ENCODE results near the gene SYTL5.

Gene SYTL5

GRCh38 chrX:38108364-38108763 is 102.0 kb downstream of the SYTL5 start:
- Histone ChIP-seq H3K18ac (ENCODE audit: low read depth in 1 of 2, low read length in 2 of 2) (no peak overlapping the region), H3K4ac (ENCODE audit: low read depth in 1 of 2, low read length in 2 of 2) (no peak overlapping the region), H2BK5ac (ENCODE audit: low read depth, low read length, poor library complexity, severe bottlenecking) (no peak overlapping the region), H3K14ac (ENCODE audit: low read length in 2 of 2) (no peak overlapping the region), H3K4me1 (ENCODE audit: control insufficient read depth, insufficient read depth, low read depth, low read length) (no peaks in the 10 kb centered on the region), H3K9ac (ENCODE audit: low read length) (no peak overlapping the region), H4K91ac (ENCODE audit: low read length) (no peak overlapping the region), H2AK5ac (ENCODE audit: low read length, severe bottlenecking) (no peak overlapping the region), H2BK15ac (ENCODE audit: low read depth, poor library complexity, severe bottlenecking) (no peak overlapping the region), H3K4me2 (ENCODE audit: low read length, poor library complexity, severe bottlenecking) (no peak overlapping the region), H3K27me3 (ENCODE audit: control insufficient read depth in 1 of 2, insufficient read depth in 1 of 2, low read length in 2 of 2) (peaks cover 0 to 6% of the 10 kb centered on the region in 2 experiments), H2BK120ac (ENCODE audit: low read depth, low read length) (no peak overlapping the region), H3K79me1 (replicated peaks; ENCODE audit: low read length, poor library complexity, severe bottlenecking) (no peaks in the 10 kb centered on the region), H3K4me3 (ENCODE audit: insufficient read depth in 1 of 2, low read depth in 1 of 2, low read length in 2 of 2) (no peak overlapping the region), H3K23ac (ENCODE audit: low read length in 2 of 2) (no peak overlapping the region), H4K8ac (ENCODE audit: low read length) (no peak overlapping the region), H3K27ac (ENCODE audit: low read length, poor library complexity, severe bottlenecking) (no peak overlapping the region), H3K9me3 (ENCODE audit: control insufficient read depth, low read length) (no peaks in the 10 kb centered on the region), H2AFZ (ENCODE audit: low read depth, low read length) (no peak overlapping the region), H2BK12ac (ENCODE audit: low read length in 2 of 2) (no peak overlapping the region), H3K36me3 (ENCODE audit: control insufficient read depth in 1 of 2, insufficient read depth in 2 of 2, low read depth in 1 of 2, low read length in 2 of 2) (no peaks in the 10 kb centered on the region)
- DNase-seq, result no peak
- 100% methylated on average over 2 of the region's 6 CpGs for WGBS

GRCh38 chrX:38109042-38109898 is 102.9 kb downstream of the SYTL5 start:
- Histone ChIP-seq H4K8ac (ENCODE audit: low read length) (no peak overlapping the region), H3K18ac (ENCODE audit: low read depth in 1 of 2, low read length in 2 of 2) (no peak overlapping the region), H3K23ac (ENCODE audit: low read length in 2 of 2) (no peak overlapping the region), H3K4me3 (ENCODE audit: insufficient read depth in 1 of 2, low read depth in 1 of 2, low read length in 2 of 2) (no peak overlapping the region), H3K27ac (ENCODE audit: low read length, poor library complexity, severe bottlenecking) (no peak overlapping the region), H4K91ac (ENCODE audit: low read length) (no peak overlapping the region), H3K4me1 (ENCODE audit: control insufficient read depth, insufficient read depth, low read depth, low read length) (no peaks in the 10 kb centered on the region), H2BK120ac (ENCODE audit: low read depth, low read length) (no peak overlapping the region), H3K4ac (ENCODE audit: low read depth in 1 of 2, low read length in 2 of 2) (no peak overlapping the region), H3K9ac (ENCODE audit: low read length) (no peak overlapping the region), H2BK5ac (ENCODE audit: low read depth, low read length, poor library complexity, severe bottlenecking) (no peak overlapping the region), H3K79me1 (replicated peaks; ENCODE audit: low read length, poor library complexity, severe bottlenecking) (no peaks in the 10 kb centered on the region), H3K4me2 (ENCODE audit: low read length, poor library complexity, severe bottlenecking) (no peak overlapping the region), H3K36me3 (ENCODE audit: control insufficient read depth in 1 of 2, insufficient read depth in 2 of 2, low read depth in 1 of 2, low read length in 2 of 2) (no peaks in the 10 kb centered on the region), H3K9me3 (ENCODE audit: control insufficient read depth, low read length) (no peaks in the 10 kb centered on the region), H2BK15ac (ENCODE audit: low read depth, poor library complexity, severe bottlenecking) (no peak overlapping the region), H3K14ac (ENCODE audit: low read length in 2 of 2) (no peak overlapping the region), H2AK5ac (ENCODE audit: low read length, severe bottlenecking) (no peak overlapping the region), H2AFZ (ENCODE audit: low read depth, low read length) (no peak overlapping the region), H2BK12ac (ENCODE audit: low read length in 2 of 2) (no peak overlapping the region), H3K27me3 (ENCODE audit: control insufficient read depth in 1 of 2, insufficient read depth in 1 of 2, low read length in 2 of 2) (peaks cover 0 to 6% of the 10 kb centered on the region in 2 experiments)
- no peak for DNase-seq
- WGBS, result 100% methylated on average over 1 of the region's 4 CpGs

- Histone ChIP-seq H3K27me3 (ENCODE audit: control insufficient read depth in 1 of 2, insufficient read depth in 1 of 2, low read length in 2 of 2) (peaks cover 0 to 6% of the 10 kb centered on the region in 2 experiments), H2AFZ (ENCODE audit: low read depth, low read length) (no peak overlapping the region), H4K91ac (ENCODE audit: low read length) (no peak overlapping the region), H2BK5ac (ENCODE audit: low read depth, low read length, poor library complexity, severe bottlenecking) (no peak overlapping the region), H3K27ac (ENCODE audit: low read length, poor library complexity, severe bottlenecking) (no peak overlapping the region), H3K9ac (ENCODE audit: low read length) (no peak overlapping the region), H3K4ac (ENCODE audit: low read depth in 1 of 2, low read length in 2 of 2) (no peak overlapping the region), H3K9me3 (ENCODE audit: control insufficient read depth, low read length) (no peaks in the 10 kb centered on the region), H2BK120ac (ENCODE audit: low read depth, low read length) (no peak overlapping the region), H3K4me2 (ENCODE audit: low read length, poor library complexity, severe bottlenecking) (no peak overlapping the region), H3K4me3 (ENCODE audit: insufficient read depth in 1 of 2, low read depth in 1 of 2, low read length in 2 of 2) (no peak overlapping the region), H3K14ac (ENCODE audit: low read length in 2 of 2) (no peak overlapping the region), H3K4me1 (ENCODE audit: control insufficient read depth, insufficient read depth, low read depth, low read length) (no peaks in the 10 kb centered on the region), H2AK5ac (ENCODE audit: low read length, severe bottlenecking) (no peak overlapping the region), H2BK15ac (ENCODE audit: low read depth, poor library complexity, severe bottlenecking) (no peak overlapping the region), H3K79me1 (replicated peaks; ENCODE audit: low read length, poor library complexity, severe bottlenecking) (no peaks in the 10 kb centered on the region), H3K36me3 (ENCODE audit: control insufficient read depth in 1 of 2, insufficient read depth in 2 of 2, low read depth in 1 of 2, low read length in 2 of 2) (no peaks in the 10 kb centered on the region), H4K8ac (ENCODE audit: low read length) (no peak overlapping the region), H3K23ac (ENCODE audit: low read length in 2 of 2) (no peak overlapping the region), H3K18ac (ENCODE audit: low read depth in 1 of 2, low read length in 2 of 2) (no peak overlapping the region), H2BK12ac (ENCODE audit: low read length in 2 of 2) (no peak overlapping the region)
- 68% methylated on average over 4 of the region's 6 CpGs for WGBS
- DNase-seq, result no peak
These were observed 103.9 kb downstream of the SYTL5 start for GRCh38 chrX:38110231-38110630.

- Histone ChIP-seq H3K27me3 (ENCODE audit: control insufficient read depth in 1 of 2, insufficient read depth in 1 of 2, low read length in 2 of 2) (peaks cover 0 to 6% of the 10 kb centered on the region in 2 experiments), H2BK120ac (ENCODE audit: low read depth, low read length) (no peak overlapping the region), H3K18ac (ENCODE audit: low read depth in 1 of 2, low read length in 2 of 2) (no peak overlapping the region), H3K9me3 (ENCODE audit: control insufficient read depth, low read length) (no peaks in the 10 kb centered on the region), H2BK12ac (ENCODE audit: low read length in 2 of 2) (no peak overlapping the region), H3K79me1 (replicated peaks; ENCODE audit: low read length, poor library complexity, severe bottlenecking) (no peaks in the 10 kb centered on the region), H3K36me3 (ENCODE audit: control insufficient read depth in 1 of 2, insufficient read depth in 2 of 2, low read depth in 1 of 2, low read length in 2 of 2) (no peaks in the 10 kb centered on the region), H3K14ac (ENCODE audit: low read length in 2 of 2) (no peak overlapping the region), H4K8ac (ENCODE audit: low read length) (no peak overlapping the region), H3K4me3 (ENCODE audit: insufficient read depth in 1 of 2, low read depth in 1 of 2, low read length in 2 of 2) (no peak overlapping the region), H3K23ac (ENCODE audit: low read length in 2 of 2) (no peak overlapping the region), H3K27ac (ENCODE audit: low read length, poor library complexity, severe bottlenecking) (no peak overlapping the region), H3K4me2 (ENCODE audit: low read length, poor library complexity, severe bottlenecking) (no peak overlapping the region), H2AK5ac (ENCODE audit: low read length, severe bottlenecking) (no peak overlapping the region), H2AFZ (ENCODE audit: low read depth, low read length) (no peak overlapping the region), H4K91ac (ENCODE audit: low read length) (no peak overlapping the region), H3K4ac (ENCODE audit: low read depth in 1 of 2, low read length in 2 of 2) (no peak overlapping the region), H2BK15ac (ENCODE audit: low read depth, poor library complexity, severe bottlenecking) (no peak overlapping the region), H3K9ac (ENCODE audit: low read length) (no peak overlapping the region), H2BK5ac (ENCODE audit: low read depth, low read length, poor library complexity, severe bottlenecking) (no peak overlapping the region), H3K4me1 (ENCODE audit: control insufficient read depth, insufficient read depth, low read depth, low read length) (no peaks in the 10 kb centered on the region)
- no peak for DNase-seq
- no CpG with 5 or more reads among the region's 5 CpGs for WGBS
These were observed 104.8 kb downstream of the SYTL5 start for GRCh38 chrX:38111196-38111595.

All from mesenchymal stem cell (in vitro differentiated cells and primary cell).